K562 (cell line): ENCODE data around the gene BLID. TPM values are rescaled to one million over a fixed set of nuclear protein-coding genes. Genes with fewer than 3 reads are reported as not detected.

ENCODE experiments used
- ATAC-seq: fragments of 200-7000 bp; cut with Tn5 transposase; 3 replicates; pipeline ENCODE4 v1.9.1; 2020; ENCODE audit warnings: moderate library complexity
- BruUV-seq: library from RNA; stranded (reverse); fragments of 400-500 nt; replicated peaks from 2 replicates; lab custom pipeline; 2021; lab: Mats Ljungman, UMichigan
- CTCF ChIA-PET: fragments of 300-600 bp; formaldehyde crosslinking; extraction: SDS; loops from one replicate; lab custom pipeline; 2021; ENCODE audit warnings: low intra/inter-chr PET ratio; lab: Yijun Ruan, JAX
- POLR2A ChIA-PET: fragments of 300-600, 350-650 bp; sonication (Branson Sonifier 250); formaldehyde crosslinking; extraction: SDS; loops from one replicate; lab custom pipeline; 2021; ENCODE audit warnings: antibody characterized with exemption, inconsistent platforms; lab: Yijun Ruan, JAX
- DNase-seq, 4 experiments: peaks; one replicate each; pipeline versions ENCODE4 v3.0.0 to v3.0.0-alpha.2; 2011 to 2018; ENCODE audit warnings: low spot score in 3 of 4, mixed read lengths in 3 of 4; ENCODE audit errors: extremely low read depth in 1 of 4
- FAIRE-seq: peaks from 2 replicates; lab custom pipeline; 2011; peaks lifted over from hg19 to GRCh38; lab: Jason Lieb, UNC
- H2AFZ ChIP-seq: 2 replicates; pipeline ENCODE4 v1.6.0; 2011; ENCODE audit warnings: low read depth, low read length, control low read depth, inconsistent platforms
- H3K27ac ChIP-seq: fragments of 200-600 bp; 3 replicates; pipeline ENCODE4 v1.8.0; 2011; ENCODE audit warnings: low read depth, mild to moderate bottlenecking, control low read depth, inconsistent platforms, low read length, moderate library complexity, mixed read lengths; ENCODE audit errors: extremely low read depth
- H3K27me3 ChIP-seq, 2 experiments: fragments of 300-600 bp in 1 of 2; 2 replicates in 1 of 2; 3 replicates in 1 of 2; pipeline versions ENCODE4 v1.6.0 to v1.8.0; 2011; ENCODE audit warnings: inconsistent platforms in 2 of 2, low read length in 2 of 2, mild to moderate bottlenecking in 1 of 2, mixed read lengths in 1 of 2, moderate library complexity in 1 of 2; ENCODE audit not compliant: control insufficient read depth in 2 of 2, insufficient read depth in 2 of 2
- H3K36me3 ChIP-seq: fragments of 300-600 bp; 3 replicates; pipeline ENCODE4 v1.8.0; 2011; ENCODE audit warnings: mild to moderate bottlenecking, low read length, inconsistent platforms; ENCODE audit not compliant: control insufficient read depth, insufficient read depth
- H3K4me1 ChIP-seq, 2 experiments: fragments of 200-600 bp in 1 of 2; replicated peaks in 1 of 2; 2 replicates in 1 of 2; 3 replicates in 1 of 2; pipeline versions ENCODE4 v1.5.1 to v1.8.0; 2011; ENCODE audit warnings: inconsistent platforms in 2 of 2, low read length in 2 of 2, mild to moderate bottlenecking in 1 of 2, mixed read lengths in 1 of 2, moderate library complexity in 1 of 2; ENCODE audit not compliant: control insufficient read depth in 2 of 2, insufficient read depth in 2 of 2
- H3K4me2 ChIP-seq: 2 replicates; pipeline ENCODE4 v1.6.1; 2011; ENCODE audit warnings: low read length, control low read depth, inconsistent platforms, mixed read lengths; ENCODE audit not compliant: insufficient read depth
- H3K4me3 ChIP-seq: fragments of 200-600 bp; sonication (generic), shearing (Covaris generic); 2 replicates; pipeline ENCODE4 v1.5.1; 2016; ENCODE audit warnings: control low read depth, inconsistent platforms
- H3K79me2 ChIP-seq: fragments of 200-600 bp; 3 replicates; pipeline ENCODE4 v1.8.0; 2011; ENCODE audit warnings: low read length, inconsistent platforms; ENCODE audit not compliant: control insufficient read depth, insufficient read depth
- H3K9ac ChIP-seq, 2 experiments: 2 replicates each; pipeline versions ENCODE4 v1.6.0 to v1.6.1; 2011; ENCODE audit warnings: low read depth in 2 of 2, low read length in 2 of 2, control low read depth in 1 of 2, inconsistent platforms in 1 of 2, mild to moderate bottlenecking in 1 of 2, mixed read lengths in 1 of 2; ENCODE audit not compliant: insufficient read depth in 1 of 2
- H3K9me1 ChIP-seq: one replicate; pipeline ENCODE4 v1.6.0; 2011; ENCODE audit warnings: inconsistent platforms, mild to moderate bottlenecking, low read length, moderate library complexity; ENCODE audit not compliant: control insufficient read depth, insufficient read depth
- H3K9me3 ChIP-seq: replicated peaks from 2 replicates; pipeline ENCODE4 v1.5.1; 2011; ENCODE audit warnings: low read depth, low read length, inconsistent platforms; ENCODE audit not compliant: control insufficient read depth, insufficient read depth
- H4K20me1 ChIP-seq: replicated peaks from 2 replicates; pipeline ENCODE4 v1.6.1; 2011; ENCODE audit warnings: low read length, inconsistent platforms, mixed read lengths; ENCODE audit not compliant: control insufficient read depth, insufficient read depth
- ATF4 ChIP-seq: fragments of 450-650 bp; formaldehyde crosslinking; IDR thresholded peaks from 2 replicates; pipeline ENCODE4 v1.4.0; 2022; ENCODE audit warnings: mild to moderate bottlenecking, moderate library complexity
- ELF4 ChIP-seq: fragments of 450-650 bp; formaldehyde crosslinking; IDR thresholded peaks from 2 replicates; pipeline ENCODE4 v1.4.0; 2022; ENCODE audit warnings: missing genetic modification characterization
- GTF2A2 ChIP-seq: IDR thresholded peaks from 2 replicates; pipeline ENCODE4 v1.6.1; 2016; ENCODE audit warnings: mild to moderate bottlenecking, missing genetic modification characterization, missing compliant biosample characterization
- NCOA2 ChIP-seq, 2 experiments: fragments of 450-650 bp; IDR thresholded peaks; 2 replicates each; pipeline ENCODE4 v1.6.1; 2018; ENCODE audit warnings: mild to moderate bottlenecking in 2 of 2, moderate library complexity in 1 of 2; ENCODE audit not compliant: partially characterized antibody in 2 of 2
- TCF7 ChIP-seq: sonication (generic); IDR thresholded peaks from 2 replicates; pipeline ENCODE4 v1.6.1; 2016; ENCODE audit warnings: antibody characterized with exemption, borderline replicate concordance
- THAP7 ChIP-seq: fragments of 250-450 bp; sonication (Bioruptor Pico); IDR thresholded peaks from 2 replicates; pipeline ENCODE4 v1.5.0; 2021
- ZBTB12 ChIP-seq: fragments of 250-450 bp; sonication (Bioruptor Pico); IDR thresholded peaks from 2 replicates; pipeline ENCODE4 v1.4.0; 2020
- ZC3H4 ChIP-seq: sonication (generic); formaldehyde crosslinking; IDR thresholded peaks from 2 replicates; pipeline ENCODE4 v1.9.0; 2021; ENCODE audit warnings: missing genetic modification reagents, borderline replicate concordance
- ZNF431 ChIP-seq: sonication (generic); formaldehyde crosslinking; IDR thresholded peaks from 2 replicates; pipeline ENCODE4 v1.8.0; 2022; ENCODE audit warnings: mild to moderate bottlenecking, missing genetic modification reagents
- ZNF561 ChIP-seq: fragments of 450-650 bp; formaldehyde crosslinking; conservative IDR thresholded peaks from 2 replicates; pipeline ENCODE4 v1.4.0; 2020; ENCODE audit warnings: mild to moderate bottlenecking, moderate library complexity
- WGBS: fragments of 100-300 bp; shearing (Covaris generic); methylation state at CpG from one replicate; pipeline ENCODE4 v1.1.6; 2016; ENCODE audit warnings: low coverage, mixed read lengths; ENCODE audit not compliant: insufficient coverage; ENCODE audit errors: missing lambda C conversion rate; 5-methylcytosine and 5-hydroxymethylcytosine counted together
- in situ Hi-C: fragments of 300-500 bp; cut with MboI; formaldehyde crosslinking; loops from 4 replicates; pipeline ENCODE4 v1.15.0; 2018; ENCODE audit warnings: inconsistent platforms, mixed read lengths
- intact Hi-C: fragments of 100-400 bp; cut with micrococcal nuclease; formaldehyde crosslinking; loops from 2 replicates; pipeline ENCODE4 v1.14.2; 2022
- polyA plus RNA-seq, 8 experiments: library from polyadenylated mRNA; depleted of rRNA in 4 of 8; stranded (reverse) in 5 of 8; unstranded in 3 of 8; fragments of >200 nt; fragmentation: Nextera tagmentation in 2 of 8; fragmentation: Illumina TruSeq in 1 of 8; extraction: Ambion mirVana in 2 of 8; extraction: Trizol in 1 of 8; gene quantifications; 2 replicates each; pipeline versions ENCODE4 v1.2.1 to v1.2.3, GENCODE V29; 2011 to 2014; ENCODE audit warnings: inconsistent platforms in 1 of 8, missing spikeins in 1 of 8
- total RNA-seq, 7 experiments: library from RNA; depleted of rRNA in 6 of 7; stranded (reverse); fragments of >200 nt in 6 of 7; fragmentation: Illumina TruSeq in 2 of 7; extraction: Trizol in 2 of 7; gene quantifications; 2 replicates each; pipeline versions ENCODE4 v1.2.1 to v1.2.3, GENCODE V29; 2011 to 2021; ENCODE audit warnings: low replicate concordance in 1 of 7

Gene BLID
- total and polyA plus RNA-seq, 9 of the 15 experiments (the other 6 are each of a cell fraction or from before 2014, with no cell fraction given): not detected

GRCh38 chr11:122091835-122092234, 24.2 kb downstream of the BLID start:
- BruUV-seq: no TSS peak
- TF ChIP-seq GTF2A2 (tag): no peak
- TF ChIP-seq TCF7: no peak
- TF ChIP-seq ZC3H4 (CRISPR knock-in tag): no peak
- TF ChIP-seq ZNF431 (CRISPR knock-in tag): no peak
- TF ChIP-seq NCOA2 (IDR thresholded peaks at IDR 0.05; ENCODE audit: partially characterized antibody in 2 of 2): no peak
- no peak for TF ChIP-seq ELF4 (CRISPR knock-in tag)
- no peak for TF ChIP-seq ZNF561 (CRISPR knock-in tag)
- no peak for TF ChIP-seq THAP7
- no peak for TF ChIP-seq ATF4 (CRISPR knock-in tag)
- no peak for TF ChIP-seq ZBTB12 (CRISPR knock-in tag)
- TF ChIP-seq, all 486 proteins: peak for 0
- Histone ChIP-seq H4K20me1 (no peaks in the 10 kb centered on the region), H3K79me2 (no peaks in the 10 kb centered on the region), H3K9me3 (no peaks in the 10 kb centered on the region), H3K9ac (no peak overlapping the region), H3K4me2 (no peak overlapping the region), H3K4me1 (no peaks in the 10 kb centered on the region), H3K9me1 (no peaks in the 10 kb centered on the region), H2AFZ (no peak overlapping the region), H3K4me3 (no peak overlapping the region), H3K27ac (no peak overlapping the region), H3K27me3 (no peaks in the 10 kb centered on the region), H3K36me3 (no peaks in the 10 kb centered on the region)
- no peak for FAIRE-seq
- ChIA-PET POLR2A (no interaction called here), CTCF (no interaction called here)
- intact Hi-C loops: no loop called here
- no peak for DNase-seq
- no peak for ATAC-seq
- in situ Hi-C loops: no loop called here
- WGBS: 0% methylated on average over 1 of the region's 1 CpG
